GM18907 (cell line): ENCODE measurements around the gene XXYLT1.

Experiments used
- ATAC-seq: cut with Tn5 transposase; IDR thresholded peaks from one replicate; pipeline ENCODE4 v1.9.1; 2021; ENCODE audit warnings: mild to moderate bottlenecking, moderate library complexity; ENCODE audit not compliant: unreplicated experiment

The XXYLT1 gene

GRCh38 chr3:195085356-195086130, 185.4 kb downstream of the XXYLT1 start:
- no peak for ATAC-seq

GRCh38 chr3:195084746-195085145, 186.2 kb downstream of the XXYLT1 start:
- ATAC-seq: no peak

GRCh38 chr3:195083659-195084058, 187.3 kb downstream of the XXYLT1 start:
- no peak for ATAC-seq

- ATAC-seq: no peak
Measured at GRCh38 chr3:195082811-195083210, 188.1 kb downstream of the XXYLT1 start.

GRCh38 chr3:195081242-195081963, 189.6 kb downstream of the XXYLT1 start:
- no peak for ATAC-seq

GRCh38 chr3:195080571-195081151, 190.3 kb downstream of the XXYLT1 start:
- no peak for ATAC-seq

- ATAC-seq: no peak
Measured at GRCh38 chr3:195080125-195080524, 190.8 kb downstream of the XXYLT1 start.

GRCh38 chr3:195079636-195080035, 191.3 kb downstream of the XXYLT1 start:
- no peak for ATAC-seq

GRCh38 chr3:195078891-195079440, 192.0 kb downstream of the XXYLT1 start:
- ATAC-seq: no peak

GRCh38 chr3:195077611-195078540, 193.1 kb downstream of the XXYLT1 start:
- no peak for ATAC-seq

GRCh38 chr3:195076981-195077610, 193.9 kb downstream of the XXYLT1 start:
- ATAC-seq: no peak

GRCh38 chr3:195075941-195076875, 194.8 kb downstream of the XXYLT1 start:
- no peak for ATAC-seq

- ATAC-seq: no peak
Measured at GRCh38 chr3:195075199-195075940, 195.6 kb downstream of the XXYLT1 start.

- no peak for ATAC-seq
Measured at GRCh38 chr3:195073866-195074860, 196.8 kb downstream of the XXYLT1 start.

- no peak for ATAC-seq
Measured at GRCh38 chr3:195072916-195073564, 197.9 kb downstream of the XXYLT1 start.
